Loucy (cell line): ENCODE measurements around the gene ADCY7.

Experiments
- H2AFZ ChIP-seq: fragments of 200-600 bp; sonication (generic); 2 replicates; pipeline ENCODE4 v1.6.0; 2016; ENCODE audit warnings: antibody characterized with exemption, mild to moderate bottlenecking, low read length, moderate library complexity
- H3F3A ChIP-seq: fragments of 200-600 bp; 2 replicates; pipeline ENCODE4 v1.6.0; 2016; ENCODE audit warnings: antibody characterized with exemption, low read depth, mild to moderate bottlenecking
- H3K27me3 ChIP-seq: fragments of 200-600 bp; sonication (generic); 2 replicates; pipeline ENCODE4 v1.6.1; 2014; ENCODE audit warnings: low read length, mild to moderate bottlenecking; ENCODE audit not compliant: insufficient read depth, poor library complexity, severe bottlenecking
- H3K36me3 ChIP-seq: fragments of 200-600 bp; sonication (generic); 2 replicates; pipeline ENCODE4 v1.6.1; 2016; ENCODE audit warnings: low read length; ENCODE audit not compliant: insufficient read depth
- H3K4me1 ChIP-seq: fragments of 200-600 bp; sonication (generic); 2 replicates; pipeline ENCODE4 v1.5.1; 2014; ENCODE audit warnings: low read length, mild to moderate bottlenecking; ENCODE audit not compliant: insufficient read depth, poor library complexity, severe bottlenecking
- H3K4me2 ChIP-seq: fragments of 200-600 bp; sonication (generic); 2 replicates; pipeline ENCODE4 v1.6.0; 2014; ENCODE audit warnings: antibody characterized with exemption, low read length, low read depth, mild to moderate bottlenecking; ENCODE audit not compliant: poor library complexity, severe bottlenecking
- H3K4me3 ChIP-seq: fragments of 200-600 bp; sonication (generic); 2 replicates; pipeline ENCODE4 v1.5.1; 2014; ENCODE audit warnings: low read length, mild to moderate bottlenecking, mixed read lengths; ENCODE audit not compliant: poor library complexity, severe bottlenecking
- H3K79me2 ChIP-seq: fragments of 200-600 bp; sonication (generic); 2 replicates; pipeline ENCODE4 v1.6.1; 2014; ENCODE audit warnings: low read length; ENCODE audit not compliant: insufficient read depth
- H3K9ac ChIP-seq: fragments of 200-600 bp; sonication (generic); 2 replicates; pipeline ENCODE4 v1.6.0; 2014; ENCODE audit warnings: mild to moderate bottlenecking, low read depth, low read length, moderate library complexity; ENCODE audit not compliant: poor library complexity, severe bottlenecking
- H3K9me2 ChIP-seq: fragments of 200-600 bp; sonication (generic); replicated peaks from 2 replicates; pipeline ENCODE4 v1.6.1; 2016; ENCODE audit warnings: low read depth, low read length, mixed read lengths
- H3K9me3 ChIP-seq: fragments of 200-600 bp; sonication (generic); 2 replicates; pipeline ENCODE4 v1.6.1; 2014; ENCODE audit warnings: mild to moderate bottlenecking, antibody characterized with exemption, low read length, low read depth; ENCODE audit not compliant: insufficient read depth
- H4K20me1 ChIP-seq: fragments of 200-600 bp; sonication (generic); 2 replicates; pipeline ENCODE4 v1.6.0; 2014; ENCODE audit warnings: antibody characterized with exemption, low read length, mild to moderate bottlenecking; ENCODE audit not compliant: insufficient read depth, poor library complexity, severe bottlenecking
- CTCF ChIP-seq: fragments of 200-600 bp; sonication (generic); conservative IDR thresholded peaks from 2 replicates; pipeline ENCODE4 v1.5.1; 2014; ENCODE audit warnings: mild to moderate bottlenecking, antibody characterized with exemption, low read length
- EZH2phosphoT487 ChIP-seq: fragments of 200-600 bp; IDR thresholded peaks from 2 replicates; pipeline ENCODE4 v1.6.1; 2018; ENCODE audit warnings: antibody characterized with exemption, mild to moderate bottlenecking, moderate library complexity, borderline replicate concordance

The ADCY7 gene

GRCh38 chr16:50268352-50268751 lies 2.0 kb downstream of the ADCY7 start:
- H3K9ac ChIP-seq, result peak overlapping the region; percentile 98
- TF ChIP-seq CTCF (no peak), EZH2phosphoT487 (no peak)

GRCh38 chr16:50269061-50269705 lies 2.8 kb downstream of the ADCY7 start:
- Histone ChIP-seq H3K4me1 (peaks cover 73% of the 10 kb centered on the region), H3K4me2 (peak overlapping the region; percentile 97), H2AFZ (no peak overlapping the region), H3K4me3 (peak overlapping the region; percentile 97), H3K79me2 (peaks cover 77% of the 10 kb centered on the region), H3F3A (no peaks in the 10 kb centered on the region; the same call in 1 of the 2 replicates), H3K9ac (peak overlapping the region; percentile 18), H3K27me3 (no peaks in the 10 kb centered on the region), H3K36me3 (no peaks in the 10 kb centered on the region), H3K9me2 (no peaks in the 10 kb centered on the region), H4K20me1 (no peaks in the 10 kb centered on the region), H3K9me3 (no peaks in the 10 kb centered on the region)
- TF ChIP-seq CTCF (no peak), EZH2phosphoT487 (no peak)

More at GRCh38 chr16:50268352-50268751, 2.0 kb downstream of the ADCY7 start:
- Histone ChIP-seq H2AFZ (no peak overlapping the region), H3K27me3 (no peaks in the 10 kb centered on the region), H3K4me2 (peak overlapping the region; percentile 97), H3K4me1 (peaks cover 72% of the 10 kb centered on the region), H3K4me3 (peak overlapping the region; percentile 97), H3K79me2 (peaks cover 69% of the 10 kb centered on the region), H4K20me1 (no peaks in the 10 kb centered on the region), H3F3A (no peaks in the 10 kb centered on the region; the same call in 1 of the 2 replicates), H3K36me3 (no peaks in the 10 kb centered on the region), H3K9me3 (no peaks in the 10 kb centered on the region), H3K9me2 (no peaks in the 10 kb centered on the region)

GRCh38 chr16:50269769-50270509 lies 3.6 kb downstream of the ADCY7 start:
- no peak overlapping the region for H2AFZ ChIP-seq
- H3F3A ChIP-seq, result no peaks in the 10 kb centered on the region
- H3K4me3 ChIP-seq, result peak overlapping the region; percentile 97
- H3K36me3 ChIP-seq, result no peaks in the 10 kb centered on the region
- peak overlapping the region; percentile 18 for H3K9ac ChIP-seq
- H3K4me1 ChIP-seq, result peaks cover 73% of the 10 kb centered on the region
- H3K9me3 ChIP-seq, result no peaks in the 10 kb centered on the region
- H3K27me3 ChIP-seq, result no peaks in the 10 kb centered on the region
- TF ChIP-seq EZH2phosphoT487, result no peak
- TF ChIP-seq CTCF, result no peak
- H3K79me2 ChIP-seq, result peaks cover 84% of the 10 kb centered on the region
- no peaks in the 10 kb centered on the region for H3K9me2 ChIP-seq
- no peaks in the 10 kb centered on the region for H4K20me1 ChIP-seq
- peak overlapping the region; percentile 97 for H3K4me2 ChIP-seq
